ENCODE results near the gene DDHD1.
"Not testable (repeated sequence)": the region's sequence is repeated elsewhere in the genome, so short reads cannot be mapped to it uniquely, and the experiment has no call there.

GRCh38 chr14:53181463-53182081 lies 28.4 kb upstream of the DDHD1 start:
- not testable (repeated sequence) for TF ChIP-seq POLR2A, CTCF (IDR thresholded peaks at IDR 0.05)

Measured in right lobe of liver (tissue), 4 donors.